GM12874 (cell line): Measurements from ENCODE around the gene TMEM168.

Experiments
- CTCF ChIP-seq: IDR thresholded peaks from 2 replicates; pipeline ENCODE4 v1.5.1; 2011; ENCODE audit warnings: low read depth, mild to moderate bottlenecking, control low read depth, low read length, moderate library complexity; ENCODE audit not compliant: insufficient read depth

TMEM168 gene

GRCh38 chr7:112739436-112740180, 50.6 kb downstream of the TMEM168 start:
- TF ChIP-seq CTCF: no peak

GRCh38 chr7:112735261-112735660, 54.9 kb downstream of the TMEM168 start:
- TF ChIP-seq CTCF: no peak

GRCh38 chr7:112726076-112726475, 64.1 kb downstream of the TMEM168 start:
- no peak for TF ChIP-seq CTCF

GRCh38 chr7:112723416-112723815, 66.8 kb downstream of the TMEM168 start:
- TF ChIP-seq CTCF: no peak

- no peak for TF ChIP-seq CTCF
These were observed 68.8 kb downstream of the TMEM168 start for GRCh38 chr7:112721366-112721765.

- no peak for TF ChIP-seq CTCF
These were observed 74.7 kb downstream of the TMEM168 start for GRCh38 chr7:112715525-112715924.

GRCh38 chr7:112714917-112715316, 75.3 kb downstream of the TMEM168 start:
- TF ChIP-seq CTCF: no peak
